K562 (cell line): ENCODE measurements around the gene GMEB1. TPM values are rescaled to one million over a fixed set of nuclear protein-coding genes. Genes with fewer than 3 reads are reported as not detected.

Experiments used
- ATF1 ChIP-seq, 2 experiments: fragments of 450-650 bp in 1 of 2; IDR thresholded peaks; 2 replicates each; pipeline ENCODE4 v1.6.1; 2016; ENCODE audit warnings: missing compliant biosample characterization in 1 of 2, missing genetic modification characterization in 1 of 2
- BDP1 ChIP-seq: IDR thresholded peaks from 3 replicates; pipeline ENCODE4 v1.6.1; 2011; ENCODE audit not compliant: insufficient read length, insufficient read depth
- CBFA2T3 ChIP-seq: fragments of 450-650 bp; IDR thresholded peaks from 2 replicates; pipeline ENCODE4 v1.6.1; 2017
- FOXA3 ChIP-seq, 2 experiments: fragments of 450-650 bp in 1 of 2; sonication (generic) in 1 of 2; formaldehyde crosslinking; IDR thresholded peaks in 1 of 2; conservative IDR thresholded peaks in 1 of 2; 2 replicates each; pipeline versions ENCODE4 v1.4.0 to v1.8.0; 2020 to 2022; ENCODE audit warnings: mild to moderate bottlenecking in 2 of 2, missing genetic modification reagents in 1 of 2
- FOXK1 ChIP-seq: sonication (generic); formaldehyde crosslinking; IDR thresholded peaks from 2 replicates; pipeline ENCODE4 v1.8.0; 2022; ENCODE audit warnings: missing genetic modification reagents, mild to moderate bottlenecking, borderline replicate concordance
- HDAC3 ChIP-seq: fragments of 450-650 bp; IDR thresholded peaks from 2 replicates; pipeline ENCODE4 v1.6.1; 2018; ENCODE audit warnings: borderline replicate concordance, mild to moderate bottlenecking, moderate library complexity; ENCODE audit not compliant: partially characterized antibody
- HDAC6 ChIP-seq: IDR thresholded peaks from 2 replicates; pipeline ENCODE4 v1.6.1; 2012; ENCODE audit warnings: low read depth, mild to moderate bottlenecking, control low read depth, inconsistent platforms, low read length, moderate library complexity
- OTX1 ChIP-seq: fragments of 450-650 bp; formaldehyde crosslinking; IDR thresholded peaks from 2 replicates; pipeline ENCODE4 v1.4.0; 2022; ENCODE audit warnings: mild to moderate bottlenecking
- SIN3A ChIP-seq, 2 experiments: fragments of 150-350 bp in 1 of 2; IDR thresholded peaks; 2 replicates each; pipeline ENCODE4 v1.6.1; 2011 to 2016; ENCODE audit warnings: borderline replicate concordance in 2 of 2, low read depth in 2 of 2, low read length in 2 of 2, mild to moderate bottlenecking in 2 of 2, moderate library complexity in 2 of 2; ENCODE audit not compliant: control insufficient read depth in 1 of 2
- TAF15 ChIP-seq: fragments of 200-400 bp; formaldehyde crosslinking; IDR thresholded peaks from 2 replicates; pipeline ENCODE4 v1.6.1; 2017; ENCODE audit warnings: mild to moderate bottlenecking, low read depth, low read length, moderate library complexity
- TCF7 ChIP-seq: sonication (generic); IDR thresholded peaks from 2 replicates; pipeline ENCODE4 v1.6.1; 2016; ENCODE audit warnings: antibody characterized with exemption, borderline replicate concordance
- TEAD4 ChIP-seq, 2 experiments: sonication (generic) in 1 of 2; formaldehyde crosslinking in 1 of 2; IDR thresholded peaks; 2 replicates each; pipeline versions ENCODE4 v1.6.1 to v1.8.0; 2012 to 2022; ENCODE audit warnings: borderline replicate concordance in 1 of 2, inconsistent platforms in 1 of 2, low read length in 1 of 2, mild to moderate bottlenecking in 1 of 2, missing genetic modification reagents in 1 of 2
- TRIM24 ChIP-seq, 2 experiments: fragments of 450-650 bp; IDR thresholded peaks; 2 replicates each; pipeline ENCODE4 v1.6.1; 2016
- ZC3H8 ChIP-seq: fragments of 450-650 bp; IDR thresholded peaks from 2 replicates; pipeline ENCODE4 v1.6.1; 2017
- ZNF165 ChIP-seq: fragments of 250-450 bp; sonication (Bioruptor Pico); IDR thresholded peaks from 2 replicates; pipeline ENCODE4 v1.4.0; 2020; ENCODE audit warnings: borderline replicate concordance
- ZNF324 ChIP-seq: fragments of 250-450 bp; sonication (Bioruptor Pico); IDR thresholded peaks from 2 replicates; pipeline ENCODE4 v1.4.0; 2020; ENCODE audit warnings: mild to moderate bottlenecking
- ZNF347 ChIP-seq: fragments of 450-650 bp; formaldehyde crosslinking; IDR thresholded peaks from 2 replicates; pipeline ENCODE4 v1.4.0; 2020; ENCODE audit warnings: low read depth, mild to moderate bottlenecking, moderate library complexity
- ZNF41 ChIP-seq: fragments of 250-450 bp; sonication (Bioruptor Pico); conservative IDR thresholded peaks from 2 replicates; pipeline ENCODE4 v1.4.0; 2020; ENCODE audit warnings: mild to moderate bottlenecking
- ZNF431 ChIP-seq: sonication (generic); formaldehyde crosslinking; IDR thresholded peaks from 2 replicates; pipeline ENCODE4 v1.8.0; 2022; ENCODE audit warnings: mild to moderate bottlenecking, missing genetic modification reagents
- polyA plus RNA-seq, 8 experiments: library from polyadenylated mRNA; depleted of rRNA in 4 of 8; stranded (reverse) in 5 of 8; unstranded in 3 of 8; fragments of >200 nt; fragmentation: Nextera tagmentation in 2 of 8; fragmentation: Illumina TruSeq in 1 of 8; extraction: Ambion mirVana in 2 of 8; extraction: Trizol in 1 of 8; gene quantifications; 2 replicates each; pipeline versions ENCODE4 v1.2.1 to v1.2.3, GENCODE V29; 2011 to 2014; ENCODE audit warnings: inconsistent platforms in 1 of 8, missing spikeins in 1 of 8
- total RNA-seq, 7 experiments: library from RNA; depleted of rRNA in 6 of 7; stranded (reverse); fragments of >200 nt in 6 of 7; fragmentation: Illumina TruSeq in 2 of 7; extraction: Trizol in 2 of 7; gene quantifications; 2 replicates each; pipeline versions ENCODE4 v1.2.1 to v1.2.3, GENCODE V29; 2011 to 2021; ENCODE audit warnings: low replicate concordance in 1 of 7
- TF ChIP-seq, protein P1 (sequence below): fragments of 150-350 bp; conservative IDR thresholded peaks from 2 replicates; pipeline ENCODE4 v1.6.1; 2014; ENCODE audit warnings: low read length
- TF ChIP-seq, protein P2 (sequence below): fragments of 450-650 bp; formaldehyde crosslinking; IDR thresholded peaks from 2 replicates; pipeline ENCODE4 v1.4.0; 2020; ENCODE audit warnings: mild to moderate bottlenecking, moderate library complexity
- TF ChIP-seq, protein P3 (sequence below): sonication (generic); formaldehyde crosslinking; IDR thresholded peaks from 2 replicates; pipeline ENCODE4 v1.8.0; 2023; ENCODE audit warnings: mild to moderate bottlenecking, missing genetic modification reagents

Gene GMEB1
- total and polyA plus RNA-seq, 9 of the 15 experiments (the other 6 are each of a cell fraction or from before 2014, with no cell fraction given) = 6.6 to 17.5 (median 8.5) TPM

DNA sequence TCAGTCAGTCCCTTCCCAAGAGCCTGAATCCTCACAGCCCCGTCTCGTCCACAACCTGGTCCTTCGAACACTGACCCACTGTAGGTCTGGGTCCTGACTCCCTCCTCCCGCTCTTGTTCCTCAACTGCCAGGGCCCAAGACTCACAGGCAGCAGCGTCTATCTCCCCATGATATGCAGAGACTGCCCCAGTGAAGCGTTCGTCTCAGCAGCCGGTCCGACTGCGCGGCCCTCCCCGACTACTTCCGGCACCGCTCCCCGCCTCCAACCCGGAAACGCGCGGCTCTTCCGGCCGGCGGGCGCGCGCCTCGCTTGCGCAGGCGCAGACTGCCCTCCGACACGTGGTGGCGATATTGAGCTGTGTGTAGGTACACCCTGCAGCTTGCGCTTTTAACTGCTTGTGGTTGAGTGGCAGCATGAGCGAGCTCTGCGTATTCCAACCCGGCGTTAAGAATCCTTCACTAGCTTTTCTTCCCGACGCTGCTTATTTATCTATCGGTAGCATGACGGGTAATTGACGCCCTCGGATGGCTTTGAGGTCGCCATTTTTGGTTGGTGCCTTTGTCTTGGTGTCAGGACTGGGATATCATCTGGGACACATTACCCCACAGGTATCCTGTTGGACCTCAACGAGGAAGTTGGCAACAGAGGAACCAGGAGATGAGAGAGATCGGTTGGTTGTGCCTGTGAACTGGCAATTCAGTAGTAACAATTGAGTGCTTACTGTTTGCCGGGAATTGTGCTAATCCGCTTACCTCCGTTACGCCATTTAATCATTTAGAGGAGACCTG lies 25.5 kb upstream of the GMEB1 start, which contains the start of gene TAF12 (continued):
- TF ChIP-seq SIN3A (IDR thresholded peaks at IDR 0.05; ENCODE audit: borderline replicate concordance in 2 of 2, control insufficient read depth in 1 of 2, low read depth in 2 of 2, low read length in 2 of 2) = peak in 1 of 2 experiments; percentile 78; a peak in 3 of 4 replicates
- no peak for TF ChIP-seq TAF15
- peak; percentile 53 to 79; a peak in 3 of 4 replicates for TF ChIP-seq FOXA3 (CRISPR knock-in tag; conservative IDR thresholded peaks at IDR 0.05 in 1 of 2, IDR thresholded peaks at IDR 0.05 in 1 of 2)
- TF ChIP-seq HDAC6 = peak; percentile 25; the same call in 1 of the 2 replicates
- TF ChIP-seq TEAD4 (IDR thresholded peaks at IDR 0.05; ENCODE audit: low read length) = peak; percentile 48; the same call in 1 of the 2 replicates
- no peak for TF ChIP-seq TEAD4 (CRISPR knock-in tag; IDR thresholded peaks at IDR 0.05; ENCODE audit: borderline replicate concordance)
- no peak for TF ChIP-seq ZNF347
- TF ChIP-seq, protein P1, sequence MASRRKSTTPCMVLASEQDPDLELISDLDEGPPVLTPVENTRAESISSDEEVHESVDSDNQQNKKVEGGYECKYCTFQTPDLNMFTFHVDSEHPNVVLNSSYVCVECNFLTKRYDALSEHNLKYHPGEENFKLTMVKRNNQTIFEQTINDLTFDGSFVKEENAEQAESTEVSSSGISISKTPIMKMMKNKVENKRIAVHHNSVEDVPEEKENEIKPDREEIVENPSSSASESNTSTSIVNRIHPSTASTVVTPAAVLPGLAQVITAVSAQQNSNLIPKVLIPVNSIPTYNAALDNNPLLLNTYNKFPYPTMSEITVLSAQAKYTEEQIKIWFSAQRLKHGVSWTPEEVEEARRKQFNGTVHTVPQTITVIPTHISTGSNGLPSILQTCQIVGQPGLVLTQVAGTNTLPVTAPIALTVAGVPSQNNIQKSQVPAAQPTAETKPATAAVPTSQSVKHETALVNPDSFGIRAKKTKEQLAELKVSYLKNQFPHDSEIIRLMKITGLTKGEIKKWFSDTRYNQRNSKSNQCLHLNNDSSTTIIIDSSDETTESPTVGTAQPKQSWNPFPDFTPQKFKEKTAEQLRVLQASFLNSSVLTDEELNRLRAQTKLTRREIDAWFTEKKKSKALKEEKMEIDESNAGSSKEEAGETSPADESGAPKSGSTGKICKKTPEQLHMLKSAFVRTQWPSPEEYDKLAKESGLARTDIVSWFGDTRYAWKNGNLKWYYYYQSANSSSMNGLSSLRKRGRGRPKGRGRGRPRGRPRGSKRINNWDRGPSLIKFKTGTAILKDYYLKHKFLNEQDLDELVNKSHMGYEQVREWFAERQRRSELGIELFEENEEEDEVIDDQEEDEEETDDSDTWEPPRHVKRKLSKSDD = 0 out of 2 replicates have a peak, but pooled peaks have one; percentile 9
- no peak for TF ChIP-seq BDP1
- TF ChIP-seq CBFA2T3 = 0 out of 2 replicates have a peak, but pooled peaks have one; percentile 13
- TF ChIP-seq TCF7 = peak; percentile 66
- peak; percentile 23 for TF ChIP-seq HDAC3
- no peak; the same call in 1 of the 2 replicates for TF ChIP-seq ATF1 (CRISPR knock-in tag; IDR thresholded peaks at IDR 0.05)
- peak; percentile 86 for TF ChIP-seq ATF1 (tag; IDR thresholded peaks at IDR 0.05)
- TF ChIP-seq, protein P2, sequence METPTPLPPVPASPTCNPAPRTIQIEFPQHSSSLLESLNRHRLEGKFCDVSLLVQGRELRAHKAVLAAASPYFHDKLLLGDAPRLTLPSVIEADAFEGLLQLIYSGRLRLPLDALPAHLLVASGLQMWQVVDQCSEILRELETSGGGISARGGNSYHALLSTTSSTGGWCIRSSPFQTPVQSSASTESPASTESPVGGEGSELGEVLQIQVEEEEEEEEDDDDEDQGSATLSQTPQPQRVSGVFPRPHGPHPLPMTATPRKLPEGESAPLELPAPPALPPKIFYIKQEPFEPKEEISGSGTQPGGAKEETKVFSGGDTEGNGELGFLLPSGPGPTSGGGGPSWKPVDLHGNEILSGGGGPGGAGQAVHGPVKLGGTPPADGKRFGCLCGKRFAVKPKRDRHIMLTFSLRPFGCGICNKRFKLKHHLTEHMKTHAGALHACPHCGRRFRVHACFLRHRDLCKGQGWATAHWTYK (CRISPR knock-in tag) = 0 out of 2 replicates have a peak, but pooled peaks have one; percentile 40
- TF ChIP-seq ZNF431 (CRISPR knock-in tag) = peak; percentile 31; the same call in 1 of the 2 replicates
- TF ChIP-seq ZNF41 = 0 out of 2 replicates have a peak, but pooled peaks have one; percentile 18
- TF ChIP-seq ZNF165 (CRISPR knock-in tag) = no peak
- no peak for TF ChIP-seq ZNF324 (CRISPR knock-in tag)
- TF ChIP-seq, protein P3, sequence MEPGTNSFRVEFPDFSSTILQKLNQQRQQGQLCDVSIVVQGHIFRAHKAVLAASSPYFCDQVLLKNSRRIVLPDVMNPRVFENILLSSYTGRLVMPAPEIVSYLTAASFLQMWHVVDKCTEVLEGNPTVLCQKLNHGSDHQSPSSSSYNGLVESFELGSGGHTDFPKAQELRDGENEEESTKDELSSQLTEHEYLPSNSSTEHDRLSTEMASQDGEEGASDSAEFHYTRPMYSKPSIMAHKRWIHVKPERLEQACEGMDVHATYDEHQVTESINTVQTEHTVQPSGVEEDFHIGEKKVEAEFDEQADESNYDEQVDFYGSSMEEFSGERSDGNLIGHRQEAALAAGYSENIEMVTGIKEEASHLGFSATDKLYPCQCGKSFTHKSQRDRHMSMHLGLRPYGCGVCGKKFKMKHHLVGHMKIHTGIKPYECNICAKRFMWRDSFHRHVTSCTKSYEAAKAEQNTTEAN (CRISPR knock-in tag) = peak; percentile 34; the same call in 1 of the 2 replicates
- TF ChIP-seq OTX1 = peak; percentile 90
- peak in 1 of 2 experiments; percentile 87; a peak in 2 of 4 replicates for TF ChIP-seq TRIM24 (IDR thresholded peaks at IDR 0.05)
- no peak for TF ChIP-seq FOXK1
- TF ChIP-seq ZC3H8 = peak; percentile 49; the same call in 1 of the 2 replicates
